HG03521 (cell line): ENCODE results near the gene OSCP1.
A peak's percentile ranks its signal among the peaks of the same experiment; 100 is the strongest.
"Not testable (repeated sequence)": the region's sequence is repeated elsewhere in the genome, so short reads cannot be mapped to it uniquely, and the experiment has no call there.

Experiments used
- ATAC-seq: cut with Tn5 transposase; IDR thresholded peaks from one replicate; pipeline ENCODE4 v1.9.1; 2021; ENCODE audit warnings: mild to moderate bottlenecking, moderate library complexity; ENCODE audit not compliant: unreplicated experiment

The OSCP1 gene, protein sequence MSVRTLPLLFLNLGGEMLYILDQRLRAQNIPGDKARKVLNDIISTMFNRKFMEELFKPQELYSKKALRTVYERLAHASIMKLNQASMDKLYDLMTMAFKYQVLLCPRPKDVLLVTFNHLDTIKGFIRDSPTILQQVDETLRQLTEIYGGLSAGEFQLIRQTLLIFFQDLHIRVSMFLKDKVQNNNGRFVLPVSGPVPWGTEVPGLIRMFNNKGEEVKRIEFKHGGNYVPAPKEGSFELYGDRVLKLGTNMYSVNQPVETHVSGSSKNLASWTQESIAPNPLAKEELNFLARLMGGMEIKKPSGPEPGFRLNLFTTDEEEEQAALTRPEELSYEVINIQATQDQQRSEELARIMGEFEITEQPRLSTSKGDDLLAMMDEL

GRCh38 chr1:36450270-36450918, at the start of gene OSCP1:
Gene OSCP1, minus strand, starts transcription at chr1:36450451. Its CDS starts 82 bp downstream, at chr1:36450369.
- ATAC-seq = peak; percentile 96

DNA sequence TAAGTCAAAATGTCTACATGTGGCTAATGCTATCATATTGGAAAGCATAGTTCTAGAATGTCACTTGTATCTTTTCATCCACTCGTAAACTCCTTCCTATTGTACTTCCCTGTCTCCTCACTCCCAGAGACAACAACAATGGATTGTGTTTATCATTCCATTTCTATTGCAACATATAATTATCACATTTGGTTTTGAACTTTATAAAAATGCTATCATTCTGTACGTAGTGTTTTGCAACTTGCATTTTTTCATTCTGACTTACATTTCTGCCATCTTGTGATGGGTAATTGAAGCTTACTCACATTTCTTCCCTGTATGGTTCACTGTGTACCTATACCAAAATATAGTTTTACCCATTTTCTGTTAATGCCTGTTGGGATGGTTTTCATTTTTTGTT, 47.0 kb upstream of the OSCP1 start:
- no peak for ATAC-seq

DNA sequence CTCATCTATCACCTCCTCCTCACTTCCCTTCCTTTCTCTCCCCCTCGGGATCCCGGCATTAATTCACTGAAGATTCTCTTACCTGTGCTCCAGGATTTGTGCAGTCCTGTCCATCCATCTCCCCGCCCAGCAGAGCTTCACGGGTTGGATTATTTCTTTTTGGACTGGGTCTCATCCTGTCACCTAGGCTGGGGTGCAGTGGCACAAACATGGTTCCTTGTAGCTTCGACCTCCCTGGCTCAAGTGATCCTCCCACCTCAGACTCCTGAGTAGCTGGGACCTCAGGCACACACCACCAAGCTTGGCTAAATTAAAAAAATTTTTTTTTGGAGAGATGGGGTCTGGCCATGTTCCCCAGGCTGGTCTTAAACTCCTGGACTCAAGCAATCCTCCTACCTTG, 44.7 kb upstream of the OSCP1 start:
- no peak for ATAC-seq

DNA sequence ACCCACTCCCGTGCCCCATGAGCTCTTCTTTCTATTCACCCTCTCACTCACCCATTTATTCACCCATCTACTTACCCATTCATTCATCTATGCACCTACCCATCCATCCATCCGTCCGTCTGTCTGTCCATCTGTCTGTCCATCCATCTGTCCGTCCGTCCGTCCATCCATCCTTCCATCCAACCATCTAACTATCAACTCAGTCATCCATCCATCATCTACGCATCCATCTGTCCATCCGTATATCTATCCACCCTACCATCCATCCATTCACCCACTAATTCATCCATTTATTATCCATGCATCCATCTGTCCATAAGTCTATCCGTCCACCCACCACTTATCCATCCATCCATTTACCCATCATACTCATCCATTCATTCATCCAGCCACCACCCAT, 43.3 kb upstream of the OSCP1 start:
- ATAC-seq = no peak

DNA sequence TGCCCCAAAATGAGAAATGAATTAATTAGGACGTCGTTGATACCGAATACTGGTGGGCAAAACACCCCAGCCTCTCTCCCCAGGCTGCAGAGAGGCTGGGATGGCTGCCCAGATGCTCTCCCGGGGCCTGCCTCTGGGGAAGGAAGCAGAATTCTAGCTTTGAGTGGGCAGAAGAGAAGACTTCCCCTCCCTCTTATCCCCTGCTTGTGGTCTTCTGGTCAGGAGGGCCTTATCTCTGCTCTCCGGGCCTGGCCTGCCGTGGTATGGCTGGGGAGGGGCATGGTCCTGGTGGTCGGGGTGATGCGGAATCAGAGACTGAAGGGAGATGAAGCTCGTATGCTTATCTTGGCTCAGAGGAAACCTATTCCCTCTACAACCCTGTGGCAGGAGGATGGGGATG, 42.2 kb upstream of the OSCP1 start:
- no peak for ATAC-seq

DNA sequence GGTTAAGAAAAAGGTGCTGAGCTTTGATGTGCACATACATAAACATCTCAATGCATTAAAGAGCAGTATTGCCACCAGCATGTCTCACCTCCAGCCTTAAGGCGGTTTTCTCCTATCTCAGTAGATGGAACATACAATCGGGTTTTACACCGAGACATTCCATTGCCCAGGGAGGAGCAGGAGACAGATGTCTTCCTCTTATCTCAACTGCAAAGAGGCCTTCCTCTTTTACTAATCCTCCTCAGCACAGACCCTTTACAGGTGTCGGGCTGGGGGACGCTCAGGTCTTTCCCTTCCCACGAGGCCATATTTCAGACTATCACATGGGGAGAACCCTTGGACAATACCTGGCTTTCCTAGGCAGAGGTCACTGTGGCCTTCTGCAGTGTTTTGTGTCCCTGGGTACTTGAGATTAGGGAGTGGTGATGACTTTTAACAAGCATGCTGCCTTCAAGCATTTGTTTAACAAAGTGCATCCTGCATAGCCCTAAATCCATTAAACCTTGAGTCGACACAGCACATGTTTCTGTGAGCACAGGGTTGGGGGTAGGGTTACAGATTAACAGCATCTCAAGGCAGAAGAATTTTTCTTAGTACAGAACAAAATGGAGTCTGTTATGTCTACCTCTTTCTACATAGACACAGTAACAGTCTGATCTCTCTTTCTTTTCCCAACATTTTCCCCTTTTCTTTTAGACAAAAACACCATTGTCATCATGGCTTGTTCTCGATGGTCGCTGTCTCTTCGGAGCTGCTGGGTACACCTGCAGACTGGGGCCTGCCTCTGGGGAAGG, 39.2 kb upstream of the OSCP1 start:
- ATAC-seq = not testable (repeated sequence)

GRCh38 chr1:36487906-36488305, 37.7 kb upstream of the OSCP1 start:
- no peak for ATAC-seq

- ATAC-seq = not testable (repeated sequence)
Measured at GRCh38 chr1:36487336-36487725, 37.1 kb upstream of the OSCP1 start.

DNA sequence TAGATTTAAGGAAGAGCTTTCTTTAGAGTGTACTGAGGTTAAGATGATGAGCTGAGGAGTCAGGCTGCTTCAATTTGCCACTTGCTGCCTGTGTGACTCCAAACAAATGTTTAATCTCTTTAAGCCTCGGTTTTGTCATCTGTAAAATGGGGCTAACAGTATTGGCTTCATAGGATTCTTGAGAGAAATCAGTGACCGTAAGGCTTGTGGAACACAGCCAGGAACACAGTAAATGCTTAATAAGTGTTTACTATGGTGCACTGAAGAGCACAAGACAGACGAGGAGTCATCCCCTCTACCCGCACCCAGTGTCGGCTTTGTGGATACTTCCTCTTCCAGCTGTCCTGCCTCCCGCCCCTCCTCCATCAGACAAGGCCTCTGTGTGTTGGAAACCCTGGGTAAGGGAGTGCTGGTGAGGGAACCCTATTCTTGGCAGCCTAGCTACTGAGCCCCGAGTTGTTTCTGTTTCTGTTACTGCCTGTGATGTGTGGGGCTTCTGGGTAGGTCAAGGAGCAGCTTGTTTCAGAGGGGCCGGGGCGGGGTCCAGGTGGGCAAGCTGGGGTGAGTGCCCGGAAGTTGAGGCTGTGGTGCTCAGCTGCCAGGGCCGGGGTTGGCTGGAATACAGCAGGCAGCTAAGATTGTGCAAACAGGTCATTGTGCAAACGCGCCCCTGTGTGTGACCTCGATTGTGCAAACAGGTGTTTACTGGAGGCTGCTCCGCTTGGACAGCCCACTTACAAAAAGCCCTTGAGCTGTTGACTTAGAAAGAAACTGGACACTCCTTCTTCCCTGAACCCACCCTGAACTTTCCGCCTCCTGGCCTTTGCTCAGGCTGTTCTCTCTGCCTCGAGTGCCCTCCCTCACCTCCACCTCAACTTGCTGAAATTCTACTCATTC, 36.4 kb upstream of the OSCP1 start:
- no peak for ATAC-seq

DNA sequence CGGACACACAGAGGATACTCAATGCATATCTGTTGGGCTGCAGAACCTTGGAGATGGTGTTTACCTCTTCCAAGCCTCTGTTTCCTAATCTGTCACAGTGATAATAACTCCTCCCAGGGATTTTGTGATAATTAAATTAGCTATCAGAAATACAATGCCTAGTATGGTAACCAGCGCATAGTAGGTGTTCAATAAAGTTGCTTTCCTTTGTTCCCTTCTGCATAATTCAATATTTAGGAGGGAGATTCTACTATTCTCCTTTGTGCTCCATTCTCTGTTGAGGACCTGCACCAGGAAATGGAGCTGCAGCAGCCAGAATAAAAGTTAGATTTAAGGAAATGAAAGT, 35.8 kb upstream of the OSCP1 start:
- no peak for ATAC-seq

DNA sequence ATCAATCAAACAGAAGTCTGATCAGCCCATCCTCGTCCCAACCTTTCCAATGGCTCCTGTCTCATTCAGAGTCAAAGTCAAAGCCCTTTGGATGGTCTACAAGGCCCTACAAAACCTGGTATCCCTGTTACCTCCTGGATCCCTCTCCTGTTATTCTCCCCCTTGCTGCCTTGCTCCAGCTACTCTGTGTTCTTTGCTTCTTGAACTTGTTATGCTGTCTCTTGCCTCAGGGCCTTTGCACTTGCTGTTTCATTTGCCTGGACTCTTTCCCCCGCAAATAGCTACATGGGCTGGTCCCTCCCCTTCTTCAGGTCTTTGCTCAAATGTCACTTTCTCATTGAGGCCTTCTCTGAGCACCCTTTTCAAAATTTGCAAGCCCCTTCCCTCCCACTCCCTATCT, 33.8 kb upstream of the OSCP1 start:
- no peak for ATAC-seq

DNA sequence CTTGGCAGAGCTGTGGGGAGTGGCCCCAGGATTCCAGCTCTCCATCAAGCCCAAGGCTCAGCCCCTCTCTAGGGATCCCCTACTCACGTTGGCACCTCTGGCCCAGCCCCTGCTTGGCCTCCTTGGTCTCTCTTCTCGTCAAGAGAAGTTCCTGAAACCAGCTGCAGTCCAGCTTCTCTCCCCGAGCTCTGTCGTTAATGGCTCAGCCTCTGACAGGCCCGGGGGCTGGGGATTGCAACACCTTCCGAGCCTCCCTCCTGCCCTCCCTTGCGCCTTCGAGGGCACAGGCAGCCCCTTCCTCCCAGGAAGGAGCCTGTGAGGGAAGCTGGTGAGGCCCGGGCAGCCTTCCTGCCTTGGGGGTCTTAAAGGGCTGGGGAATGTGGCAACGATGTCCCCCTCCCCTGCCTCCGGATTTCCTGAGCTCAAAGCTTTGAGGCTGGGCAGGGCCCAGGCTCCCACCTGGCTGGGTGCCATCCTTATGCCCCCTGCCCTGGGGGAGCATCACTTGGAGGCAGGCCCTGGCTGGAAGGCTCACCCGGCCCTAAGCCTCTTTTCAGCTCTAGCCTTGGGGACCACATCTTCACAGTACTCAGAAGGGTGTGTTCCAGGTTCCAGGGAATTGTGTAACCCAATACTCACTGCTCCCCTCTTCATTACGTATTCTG, 32.6 kb upstream of the OSCP1 start, which contains the start of gene CSF3R:
TSS of gene CSF3R (minus strand) at position 190 of the 665 bp plus-strand sequence. CDS start 3,417 bp downstream, outside the sequence.
- ATAC-seq = no peak

DNA sequence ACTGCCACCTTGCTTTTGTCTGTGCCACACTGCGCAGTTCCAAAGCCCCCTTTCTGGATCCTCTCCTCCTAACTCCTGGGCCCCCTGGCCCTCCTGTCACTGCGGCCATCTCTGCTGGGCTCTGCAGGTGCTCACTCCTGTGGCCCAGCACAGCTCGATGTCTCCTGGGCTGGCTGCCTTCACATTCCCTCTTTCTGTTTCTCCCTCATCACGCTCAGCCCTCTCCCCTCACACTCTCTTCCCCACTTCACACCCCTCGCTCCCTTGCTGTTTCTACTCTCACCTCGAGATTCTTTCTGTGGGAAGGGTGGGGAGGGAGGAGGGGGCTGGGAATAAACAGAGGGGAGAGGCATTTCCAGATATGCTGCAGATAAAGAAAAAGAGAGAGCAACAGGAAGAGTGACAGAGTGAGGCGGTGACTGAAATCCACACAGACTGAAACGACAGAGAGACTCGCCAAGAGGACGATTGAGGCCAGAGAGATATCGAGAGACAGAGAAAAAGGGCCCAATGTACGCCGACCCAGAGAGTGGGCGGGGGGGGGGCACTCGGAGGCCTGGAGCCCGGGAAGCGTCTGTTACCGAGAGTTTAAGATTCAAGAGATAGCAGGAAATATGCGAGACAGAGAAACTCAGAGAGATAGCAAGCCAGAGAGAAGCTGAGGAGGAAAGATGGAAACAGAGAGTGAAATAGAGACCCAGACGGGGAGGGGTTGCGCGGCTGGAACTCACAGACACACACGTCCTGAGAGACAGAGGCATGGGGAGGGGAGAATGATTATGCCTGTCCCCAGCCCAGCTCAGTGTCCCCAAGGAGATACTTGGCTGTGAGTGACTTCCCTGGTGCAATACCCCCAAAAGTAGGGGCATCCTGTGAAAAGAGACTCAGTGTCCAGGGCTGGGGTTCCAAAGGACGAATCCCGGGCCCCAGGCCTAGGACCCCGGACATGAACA, 31.8 kb upstream of the OSCP1 start:
- ATAC-seq = no peak

DNA sequence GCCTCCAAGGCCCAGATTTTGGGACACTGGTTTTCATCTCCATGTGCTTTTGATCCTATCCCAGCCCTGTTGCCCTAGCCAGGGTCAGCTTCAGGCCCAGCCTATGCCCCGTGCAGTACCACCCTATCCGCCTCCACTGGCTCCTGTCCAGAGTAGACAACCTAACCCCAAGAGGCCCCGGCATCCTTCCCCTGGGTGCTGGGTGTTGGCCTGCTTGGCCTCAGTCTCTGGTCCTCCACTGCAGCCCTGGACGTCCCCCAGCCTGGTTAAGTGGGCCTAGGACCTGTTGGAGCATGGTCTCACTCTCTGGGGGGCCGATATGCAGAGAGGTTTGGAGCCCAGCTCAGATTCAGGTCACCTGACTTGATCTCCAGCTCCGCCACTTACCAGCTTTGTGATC, 30.8 kb upstream of the OSCP1 start:
- ATAC-seq = no peak

- no peak for ATAC-seq
Measured at GRCh38 chr1:36480161-36480560, 29.9 kb upstream of the OSCP1 start.

DNA sequence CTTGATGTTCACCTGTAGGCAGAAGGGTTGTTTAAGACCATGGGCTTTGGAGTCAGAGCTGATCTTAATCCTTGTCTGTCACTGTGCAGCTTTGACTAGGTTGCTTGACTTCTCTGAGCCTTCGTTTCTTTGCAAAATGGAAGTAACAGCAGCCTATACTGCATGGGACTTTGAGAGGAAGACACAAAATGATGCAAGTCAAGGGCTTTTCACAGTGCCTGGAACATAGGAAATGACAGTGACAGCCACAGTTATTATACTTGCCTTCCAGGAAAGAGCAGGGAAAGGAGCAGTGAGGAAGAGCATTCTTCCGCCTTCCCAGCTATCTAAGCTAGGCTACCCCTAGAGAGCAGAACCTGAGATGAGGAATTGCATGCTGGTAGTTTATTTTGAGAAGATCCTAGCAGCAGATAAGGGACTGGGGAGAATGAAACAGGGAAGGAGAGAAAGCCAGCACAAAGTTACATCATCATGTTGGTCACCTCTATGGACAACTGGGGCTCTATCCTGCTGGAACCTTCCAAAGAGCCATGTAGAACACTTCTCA, 29.3 kb upstream of the OSCP1 start:
- ATAC-seq = no peak

DNA sequence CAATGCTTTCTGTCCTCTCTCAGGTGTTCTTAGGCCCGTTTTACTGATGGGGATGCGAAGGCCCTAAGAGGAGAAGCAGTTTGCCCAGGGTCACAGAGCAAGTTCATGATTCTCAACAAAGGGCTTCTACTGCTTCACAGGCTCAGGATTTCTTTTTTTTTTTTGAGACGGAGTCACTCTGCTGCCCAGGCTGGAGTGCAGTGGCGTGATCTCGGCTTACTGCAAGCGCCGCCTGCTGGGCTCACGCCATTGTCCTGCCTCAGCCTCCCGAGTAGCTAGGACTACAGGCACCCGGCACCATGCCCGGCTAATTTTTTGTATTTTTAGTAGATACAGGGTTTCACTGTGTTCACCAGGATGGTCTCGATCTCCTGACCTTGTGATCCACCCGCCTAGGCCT, 27.4 kb upstream of the OSCP1 start:
- not testable (repeated sequence) for ATAC-seq

- no peak for ATAC-seq
Measured at GRCh38 chr1:36476945-36477344, 26.7 kb upstream of the OSCP1 start.
